Activated B cell treated with CpG ODN at 0.5 μM for 24 hours (primary cell): ENCODE measurements around the gene ZNF19. TPM values are rescaled to one million over a fixed set of nuclear protein-coding genes. Genes with fewer than 3 reads are reported as not detected.

Experiments
- ATAC-seq: fragments of 200-7000 bp; cut with Tn5 transposase; one replicate; pipeline ENCODE4 v1.10.0; 2021; ENCODE audit warnings: low read depth, mild to moderate bottlenecking, moderate library complexity
- CTCF ChIA-PET: fragments of 350-600 bp; sonication (Branson Sonifier 250); formaldehyde crosslinking; loops from one replicate; lab custom pipeline; 2021; ENCODE audit warnings: antibody characterized with exemption; lab: Charles Lee
- POLR2A ChIA-PET: fragments of 350-600 bp; sonication (Branson Sonifier 250); formaldehyde crosslinking; loops from one replicate; lab custom pipeline; 2021; ENCODE audit warnings: antibody characterized with exemption; lab: Charles Lee
- DNase-seq: peaks from one replicate; pipeline ENCODE4 v3.0.0; 2022
- H3K27ac Mint-ChIP-seq: one replicate; pipeline ENCODE4 v1.8.0; 2020; ENCODE audit warnings: mixed read lengths
- H3K27me3 Mint-ChIP-seq: one replicate; pipeline ENCODE4 v1.8.0; 2021; ENCODE audit warnings: mixed read lengths
- H3K36me3 Mint-ChIP-seq: one replicate; pipeline ENCODE4 v1.8.0; 2021; ENCODE audit warnings: low read depth, mixed read lengths
- H3K4me1 Mint-ChIP-seq: one replicate; pipeline ENCODE4 v1.8.0; 2021; ENCODE audit warnings: mixed read lengths
- H3K4me3 Mint-ChIP-seq: one replicate; pipeline ENCODE4 v1.8.0; 2020; ENCODE audit warnings: mild to moderate bottlenecking, mixed read lengths
- H3K9me3 Mint-ChIP-seq: one replicate; pipeline ENCODE4 v1.8.0; 2020; ENCODE audit warnings: mixed read lengths
- CTCF ChIP-seq: fragments of 200-600 bp; IDR thresholded peaks from one replicate; pipeline ENCODE4 v1.8.0; 2022; ENCODE audit warnings: antibody characterized with exemption, mild to moderate bottlenecking
- intact Hi-C: fragments of 100-400 bp; cut with micrococcal nuclease; formaldehyde crosslinking; loops from one replicate; pipeline ENCODE4 v1.15.1; 2024
- total RNA-seq: library from RNA; stranded (reverse); gene quantifications from 2 replicates; pipeline ENCODE4 v1.2.3, GENCODE V29; 2022

The ZNF19 gene
- total RNA-seq, 1 donor from 2014 or later, result 10.5 TPM

DNA sequence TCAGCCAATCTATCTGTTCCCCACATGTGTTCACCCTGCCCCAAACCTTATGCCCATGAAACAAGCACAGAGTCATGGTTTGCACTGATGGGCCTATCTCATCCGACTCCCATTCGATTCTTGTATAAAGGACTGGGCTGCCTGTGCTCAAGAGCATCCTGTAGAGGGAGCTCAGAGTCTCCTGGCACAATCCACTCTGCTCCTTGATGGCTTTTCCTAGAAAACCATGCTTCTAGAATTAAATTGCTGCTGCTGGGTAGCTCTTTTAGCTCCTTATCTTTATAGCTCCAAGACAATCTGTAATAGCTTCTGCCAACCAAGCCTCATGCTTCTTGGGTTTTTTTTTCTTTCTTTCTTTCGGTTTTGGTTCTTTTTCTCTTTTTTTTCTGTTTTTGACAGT lies 9.7 kb downstream of the ZNF19 start:
- ChIA-PET POLR2A (interaction anchor here (0.7 kb wide), 1 partner anchor 417 kb away, joined by 4 read pairs; no protein-coding TSS in a partner anchor), CTCF (no interaction called here)
- intact Hi-C loops, result no loop called here
- Mint-ChIP-seq H3K27ac (no peak overlapping the region), H3K9me3 (no peaks in the 10 kb centered on the region), H3K4me1 (peaks cover 11% of the 10 kb centered on the region), H3K27me3 (no peaks in the 10 kb centered on the region), H3K36me3 (peaks cover 45% of the 10 kb centered on the region), H3K4me3 (no peak overlapping the region)
- no peak for DNase-seq
- no peak for TF ChIP-seq CTCF
- ATAC-seq, result no peak

DNA sequence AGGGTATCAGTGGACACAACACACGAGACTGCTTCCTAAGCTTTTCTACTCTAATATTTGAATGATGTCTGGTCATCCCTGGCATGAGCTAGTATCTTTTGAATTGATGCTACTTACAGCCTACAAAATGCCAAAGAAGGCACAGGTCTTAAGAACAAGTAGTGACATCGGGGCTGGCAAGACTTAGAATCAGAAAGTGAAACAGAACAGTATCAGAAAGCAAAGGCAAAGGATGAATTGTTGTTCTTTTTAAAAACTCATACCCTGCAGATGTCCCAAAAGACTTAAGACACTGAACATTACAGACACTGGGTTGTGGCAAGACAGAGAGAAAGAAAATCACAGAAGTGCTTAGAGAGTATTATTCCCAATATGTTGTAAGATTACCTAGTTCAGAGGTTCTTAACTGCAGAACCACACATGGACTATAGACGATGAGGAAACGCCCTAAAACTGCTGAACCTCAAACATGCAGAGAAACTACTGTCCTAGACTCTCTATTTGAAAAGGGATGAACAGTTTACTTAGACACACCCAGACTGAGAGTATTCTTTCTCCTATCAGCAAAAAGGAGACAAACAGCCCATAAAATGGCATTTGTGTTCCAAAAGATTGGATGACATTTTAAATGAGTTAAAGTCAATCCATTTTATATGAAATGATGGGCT lies 12.5 kb downstream of the ZNF19 start:
- CTCF ChIA-PET, result no interaction called here
- POLR2A ChIA-PET, result no interaction called here
- intact Hi-C loops, result no loop called here
- Mint-ChIP-seq H3K27ac (no peak overlapping the region), H3K4me1 (peaks cover 1% of the 10 kb centered on the region), H3K27me3 (no peaks in the 10 kb centered on the region), H3K9me3 (no peaks in the 10 kb centered on the region), H3K36me3 (peaks cover 57% of the 10 kb centered on the region), H3K4me3 (no peak overlapping the region)
- DNase-seq (no peak), ATAC-seq (no peak)
- no peak for TF ChIP-seq CTCF

DNA sequence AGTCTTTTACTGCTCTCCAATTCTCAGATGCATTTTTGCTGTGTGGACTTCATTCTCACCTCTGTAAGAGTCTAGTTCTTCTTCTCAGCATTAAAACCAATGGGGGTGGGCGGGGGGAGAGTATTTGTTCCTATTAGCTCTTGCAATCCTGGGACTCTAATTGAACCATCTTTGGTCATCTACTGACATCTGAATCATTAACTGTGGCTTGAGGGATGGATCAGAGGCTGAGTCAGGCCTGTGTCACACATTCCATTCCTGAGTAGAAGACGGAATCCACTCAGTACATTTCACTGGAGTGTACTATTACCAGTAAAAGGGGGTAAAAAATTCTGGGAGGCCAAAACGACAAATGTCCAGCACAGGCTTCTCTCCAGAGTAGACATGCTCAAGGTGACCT lies 14.3 kb downstream of the ZNF19 start:
- ATAC-seq (no peak), DNase-seq (no peak)
- Mint-ChIP-seq H3K4me1 (no peaks in the 10 kb centered on the region), H3K27ac (no peak overlapping the region), H3K27me3 (no peaks in the 10 kb centered on the region), H3K36me3 (peaks cover 57% of the 10 kb centered on the region), H3K9me3 (no peaks in the 10 kb centered on the region), H3K4me3 (no peak overlapping the region)
- ChIA-PET POLR2A (no interaction called here), CTCF (no interaction called here)
- TF ChIP-seq CTCF, result no peak
- intact Hi-C loops, result no loop called here

DNA sequence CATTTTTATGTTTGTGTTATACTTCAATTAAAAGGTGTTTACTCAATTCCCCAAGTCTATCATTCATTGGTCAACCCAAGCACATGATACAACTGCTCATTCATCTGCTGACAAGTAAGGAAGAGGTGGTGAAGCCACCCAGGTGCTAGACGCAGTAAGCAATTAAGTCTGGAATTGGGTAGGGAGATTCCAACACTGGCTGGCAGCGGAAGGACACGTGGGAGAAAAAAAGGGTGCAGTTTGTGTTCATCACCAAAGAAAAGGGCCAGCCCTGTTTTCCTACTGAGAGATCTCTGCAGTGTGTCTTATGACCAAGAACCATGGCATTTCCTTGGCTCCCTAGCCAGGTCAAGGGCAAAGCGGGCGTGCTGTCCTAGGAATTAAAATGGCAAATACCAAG lies 15.2 kb downstream of the ZNF19 start:
- H3K27me3 Mint-ChIP-seq, result no peaks in the 10 kb centered on the region
- no peak for DNase-seq
- no peak for TF ChIP-seq CTCF
- ChIA-PET CTCF (interaction anchor here (1.5 kb wide), 1 partner anchor 26 kb away, joined by 3 read pairs; no protein-coding TSS in a partner anchor), POLR2A (no interaction called here)
- H3K4me3 Mint-ChIP-seq, result no peak overlapping the region
- H3K9me3 Mint-ChIP-seq, result no peaks in the 10 kb centered on the region
- ATAC-seq, result no peak
- no peak overlapping the region for H3K27ac Mint-ChIP-seq
- H3K36me3 Mint-ChIP-seq, result peaks cover 64% of the 10 kb centered on the region
- H3K4me1 Mint-ChIP-seq, result no peaks in the 10 kb centered on the region
- intact Hi-C loops, result no loop called here

DNA sequence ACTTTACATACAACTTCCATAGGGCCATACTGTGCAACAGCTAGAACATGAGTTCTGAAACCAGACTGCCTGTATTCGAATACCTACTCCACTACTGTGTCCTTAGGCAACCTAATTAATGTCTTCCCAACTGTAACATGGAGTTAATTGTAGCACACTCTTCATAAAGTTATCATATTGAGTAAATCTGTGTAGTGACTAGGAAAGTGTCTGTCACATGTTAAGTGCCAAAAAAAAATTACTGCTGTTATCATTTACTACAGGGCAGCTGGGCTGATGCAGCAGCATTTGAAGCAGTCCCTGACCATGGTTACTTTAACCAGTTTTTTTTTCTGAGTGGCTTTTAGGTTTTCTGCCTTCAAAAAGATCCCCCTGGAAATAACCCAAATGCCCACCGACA lies 16.2 kb downstream of the ZNF19 start:
- CTCF ChIA-PET, result interaction anchor here (1.5 kb wide), 1 partner anchor 27 kb away, joined by 3 read pairs; no protein-coding TSS in a partner anchor

More for the DNA sequence above, 16.2 kb downstream of the ZNF19 start:
- no peak for TF ChIP-seq CTCF
- POLR2A ChIA-PET, result no interaction called here
- Mint-ChIP-seq H3K36me3 (peaks cover 57% of the 10 kb centered on the region), H3K27ac (no peak overlapping the region), H3K4me1 (no peaks in the 10 kb centered on the region), H3K4me3 (no peak overlapping the region), H3K9me3 (no peaks in the 10 kb centered on the region), H3K27me3 (no peaks in the 10 kb centered on the region)
- ATAC-seq (no peak), DNase-seq (no peak)
- intact Hi-C loops, result no loop called here
